NOMO-1 treated with DMSO at 0.1 percent for 48 hours (cell line): ENCODE data around the gene STX19.

ENCODE experiments used
- DNase-seq: peaks from one replicate; lab custom pipeline; 2025; ENCODE audit not compliant: unreplicated experiment; lab: John Stamatoyannopoulos, UW

The STX19 gene

DNA sequence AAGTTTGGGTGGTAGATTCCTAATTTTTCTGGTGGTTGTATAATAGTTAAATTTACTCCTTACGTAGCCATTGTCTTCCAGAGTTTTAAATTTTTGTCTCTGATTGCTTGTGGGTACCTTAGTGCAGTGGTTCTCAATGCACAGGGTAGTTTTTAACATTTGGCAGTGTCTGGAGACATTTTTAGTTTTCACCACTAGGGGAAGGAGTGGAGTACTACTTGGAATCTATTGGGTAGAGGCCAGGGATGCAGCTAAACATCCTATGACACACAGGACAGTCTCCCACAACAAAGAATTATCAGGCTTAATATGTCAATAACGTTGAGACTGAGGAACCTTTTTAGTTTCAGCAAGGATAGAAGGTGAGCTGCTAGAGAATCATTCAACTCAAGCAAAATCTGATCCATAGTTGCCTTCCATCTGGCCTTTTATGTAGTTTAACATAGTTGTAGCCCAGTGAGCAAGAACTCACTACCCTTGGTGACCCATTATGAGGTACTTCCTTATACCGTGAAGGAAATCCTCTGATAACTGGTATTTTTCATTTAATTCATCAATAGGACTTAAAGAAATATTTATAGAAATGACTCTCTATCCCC lies 8.6 kb upstream of the STX19 start:
- DNase-seq, result no peak

DNA sequence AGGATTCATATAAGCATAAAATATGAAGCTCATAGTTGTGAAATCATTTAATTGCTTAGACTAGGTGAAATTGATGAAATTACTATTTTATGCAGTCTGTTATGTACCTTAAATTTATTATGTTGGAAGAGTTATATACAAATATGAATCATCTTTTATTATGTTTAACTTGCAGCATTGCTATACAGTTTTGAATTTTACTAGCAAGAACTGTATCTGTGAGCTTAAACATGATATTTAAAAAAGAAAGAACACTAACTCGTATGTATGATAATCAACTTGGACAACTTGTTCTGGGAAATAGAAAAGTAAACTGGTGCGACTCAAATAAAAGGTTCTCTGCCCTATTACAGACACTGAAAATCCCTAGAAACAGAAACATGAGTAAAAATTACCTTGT lies 1.8 kb downstream of the STX19 start:
- DNase-seq, result no peak

DNA sequence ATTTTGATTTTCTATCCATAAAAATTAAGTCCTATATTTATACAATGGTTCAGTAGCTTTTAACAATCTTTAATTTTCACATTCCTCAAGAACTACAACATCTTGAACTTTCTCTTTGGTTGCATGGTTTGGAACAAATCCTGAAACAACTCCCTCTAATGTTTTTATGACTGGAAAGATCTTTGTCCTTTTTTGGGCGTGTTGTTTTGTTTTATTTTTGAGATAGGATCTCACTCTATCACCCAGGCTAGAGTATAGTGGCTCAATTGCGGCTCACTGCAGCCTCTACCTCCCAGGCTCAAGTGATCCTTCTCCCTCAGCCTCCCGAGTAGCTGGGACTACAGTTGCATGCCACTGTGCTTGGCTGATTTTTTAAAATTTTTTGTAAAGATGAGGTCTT lies 4.0 kb downstream of the STX19 start:
- no peak for DNase-seq

DNA sequence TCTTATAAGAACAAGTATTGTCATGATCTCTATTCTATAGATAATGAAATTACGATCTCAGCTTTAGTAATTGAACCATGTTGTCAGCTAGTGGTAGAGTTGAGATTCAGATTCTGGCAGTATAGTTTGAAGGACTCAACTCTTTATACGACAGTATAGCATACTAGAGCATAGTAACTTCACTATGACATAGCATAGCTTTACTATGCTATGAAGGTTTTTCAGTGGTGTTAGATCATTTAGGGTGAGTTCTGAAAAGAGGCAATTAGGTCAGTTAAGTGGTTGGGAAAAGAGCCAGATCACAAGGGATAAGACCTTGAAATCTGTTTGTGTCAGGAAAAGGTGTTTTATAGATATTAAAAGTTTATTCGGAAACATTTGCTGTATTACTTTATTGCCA lies 8.1 kb downstream of the STX19 start:
- DNase-seq, result no peak

DNA sequence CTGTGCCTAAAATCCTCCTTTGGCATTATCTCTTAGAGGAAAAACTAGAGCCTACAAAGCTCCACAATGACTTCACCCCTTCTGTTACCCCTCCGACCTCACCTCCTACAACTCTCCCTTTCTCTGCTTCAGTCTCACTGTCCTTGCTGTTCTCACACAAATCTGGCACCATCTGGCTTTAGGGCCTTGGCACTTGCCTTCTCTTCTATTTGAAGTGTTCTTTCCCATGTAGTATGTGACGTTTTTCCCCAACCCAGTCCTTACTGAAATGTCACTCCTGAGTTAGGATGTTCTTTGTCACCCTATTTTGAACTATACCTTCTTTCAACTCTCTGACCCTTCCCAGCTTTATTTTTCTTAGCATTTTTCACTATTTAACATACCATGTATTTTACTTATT lies 8.7 kb downstream of the STX19 start:
- no peak for DNase-seq

DNA sequence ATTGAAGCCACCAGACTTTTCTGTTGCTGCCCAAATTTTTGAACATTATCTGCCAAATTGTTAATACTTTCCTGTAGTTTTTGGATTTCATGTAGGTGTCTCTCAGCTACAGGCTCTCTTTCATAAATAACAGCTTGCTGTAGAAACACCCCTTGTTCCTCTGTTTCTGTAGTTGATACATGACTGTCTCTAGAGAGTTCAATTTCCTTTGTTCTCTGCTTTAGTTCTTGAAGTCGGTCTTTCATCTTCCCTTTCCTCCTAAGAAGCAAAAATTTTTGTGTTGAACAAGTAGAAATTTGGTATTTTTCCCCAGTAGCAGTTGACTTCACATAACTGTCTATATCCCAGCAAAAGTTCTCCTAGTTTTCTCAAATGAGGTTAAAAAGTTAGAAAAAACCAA lies 13.4 kb downstream of the STX19 start:
- no peak for DNase-seq

DNA sequence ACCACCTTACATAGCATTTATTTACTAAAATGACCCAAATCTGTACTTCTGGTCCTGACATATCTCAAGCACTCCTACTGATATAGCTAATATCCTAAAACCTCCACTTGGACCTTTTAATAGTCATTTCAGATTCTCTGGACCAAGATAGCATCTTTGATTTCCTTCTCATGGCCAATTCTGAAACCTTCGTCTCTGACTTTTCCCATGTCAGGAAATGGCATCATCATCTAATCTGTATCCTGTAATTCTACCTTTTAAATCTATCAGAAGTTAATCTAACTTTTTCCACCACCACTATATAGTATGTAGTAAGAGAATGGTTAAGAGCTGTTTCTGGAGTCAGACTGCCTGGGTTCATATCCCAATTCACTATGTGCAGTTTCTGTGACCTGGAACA lies 16.2 kb downstream of the STX19 start:
- DNase-seq, result no peak

DNA sequence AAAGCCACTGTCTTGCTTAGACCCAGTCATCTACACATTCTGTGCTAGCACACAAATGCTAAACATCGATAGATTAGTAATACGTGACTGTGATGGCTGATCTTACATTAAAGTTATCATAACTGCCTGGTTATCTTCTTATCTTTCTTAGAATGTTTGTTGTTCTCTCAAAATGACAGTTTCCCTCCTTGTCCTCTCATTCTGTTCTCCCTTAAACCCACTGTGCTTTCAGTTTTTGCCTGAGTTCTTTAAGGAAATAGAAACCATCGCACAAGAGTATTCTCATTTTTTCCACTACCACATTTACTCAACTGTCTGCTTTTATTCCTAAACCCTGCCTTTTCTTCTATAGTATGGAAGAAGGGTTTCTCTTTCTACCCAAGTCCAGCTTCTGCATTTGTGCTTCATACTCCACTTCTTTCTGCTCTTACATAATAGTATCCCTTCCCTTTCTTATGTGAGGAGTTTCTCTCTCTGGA lies 17.1 kb downstream of the STX19 start:
- DNase-seq, result peak; percentile 1

DNA sequence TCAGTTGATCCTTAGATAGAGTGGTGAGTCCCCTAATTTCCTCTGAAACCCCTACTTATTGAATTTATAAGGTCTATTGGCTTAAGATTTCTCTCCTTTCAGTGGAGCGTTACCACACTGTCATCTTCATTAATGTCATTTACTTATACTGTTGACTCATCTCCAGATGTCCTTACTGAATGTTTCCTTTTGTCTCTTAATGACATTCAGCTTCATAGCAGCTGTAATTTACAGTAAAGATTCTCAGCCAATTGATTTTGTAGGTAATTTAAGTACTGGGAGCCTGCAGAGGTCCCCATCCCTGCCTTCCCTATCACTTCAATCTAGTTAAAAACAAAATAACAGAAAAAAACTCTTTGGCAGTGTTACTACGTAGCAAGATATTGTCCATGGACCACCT lies 18.8 kb downstream of the STX19 start:
- no peak for DNase-seq

DNA sequence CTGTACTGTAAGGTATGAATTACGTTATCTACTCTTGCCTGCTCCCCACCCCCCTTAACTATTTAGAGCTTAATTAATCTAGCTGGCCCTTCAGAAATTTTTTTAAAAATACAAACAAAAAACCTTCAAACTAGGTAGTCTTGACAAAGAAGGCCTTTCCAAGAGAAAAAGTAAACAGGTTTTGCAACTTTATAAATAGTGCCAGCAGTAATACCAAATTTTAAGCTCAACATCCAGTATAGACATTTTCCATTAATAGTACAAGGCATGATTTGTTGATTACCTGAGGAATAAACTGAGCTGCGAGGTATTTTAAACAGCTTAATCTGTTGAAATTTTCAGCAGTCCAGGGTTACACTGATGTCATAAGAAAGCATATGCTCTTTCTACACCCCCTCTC lies 20.1 kb downstream of the STX19 start:
- DNase-seq, result no peak

DNA sequence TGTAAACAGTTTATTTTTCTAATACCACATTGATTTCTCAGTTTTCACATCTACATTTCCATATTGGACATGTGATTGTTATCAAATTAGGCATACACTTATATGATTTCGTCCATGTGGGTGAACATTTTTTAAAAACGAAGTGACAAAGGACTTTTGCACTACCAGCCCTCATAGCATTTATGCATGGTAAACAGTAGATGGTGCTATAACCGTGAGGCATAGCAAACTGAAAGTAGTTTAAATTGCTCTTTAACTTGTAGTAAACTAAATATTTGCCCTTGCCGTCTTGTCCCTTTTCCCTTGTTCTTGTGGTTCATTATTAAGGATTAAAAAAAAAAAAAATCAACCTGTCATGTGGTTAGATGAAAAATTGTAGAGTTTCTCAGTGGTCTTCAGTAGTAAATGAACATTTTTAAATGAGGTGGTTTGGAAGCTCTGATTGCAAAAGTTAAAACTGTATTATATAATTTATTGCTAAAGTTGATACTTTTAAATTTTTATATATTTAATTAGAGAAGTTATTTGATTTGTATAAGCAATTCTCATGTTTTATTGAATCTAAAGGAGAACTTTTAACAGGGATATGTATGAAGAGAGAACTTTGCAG lies 24.0 kb downstream of the STX19 start:
- DNase-seq, result peak; percentile 35

DNA sequence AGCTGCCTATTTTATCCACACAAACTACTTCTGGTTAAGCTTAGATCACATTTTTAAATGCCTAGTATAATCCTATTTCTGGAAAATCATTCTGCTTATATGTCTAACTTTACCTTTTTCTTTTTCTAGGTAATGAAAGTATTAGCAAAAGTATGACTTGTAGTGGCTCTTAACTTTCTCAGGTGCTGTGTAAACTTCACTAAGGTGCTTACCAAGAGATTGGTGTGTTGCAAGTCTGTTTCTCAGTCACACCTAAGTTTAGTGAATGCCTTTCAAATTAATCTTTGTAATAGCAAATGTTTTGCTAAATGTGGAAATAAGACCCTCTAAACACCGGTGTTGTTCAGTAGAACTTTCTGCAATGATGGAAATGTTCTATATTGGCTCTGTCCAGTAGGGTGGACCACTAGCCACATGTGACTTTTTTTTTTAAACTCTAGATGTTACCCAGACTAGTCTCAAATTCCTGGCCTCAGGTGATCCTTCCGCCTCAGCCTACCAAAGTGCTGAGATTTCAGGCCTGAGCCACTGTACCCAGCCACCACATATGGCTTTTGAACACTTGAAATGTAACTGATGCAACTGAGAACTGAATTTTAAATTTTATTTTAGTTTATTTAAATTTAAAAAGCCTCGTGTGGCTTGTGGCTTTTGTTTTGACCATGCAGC lies 26.4 kb downstream of the STX19 start:
- no peak for DNase-seq

DNA sequence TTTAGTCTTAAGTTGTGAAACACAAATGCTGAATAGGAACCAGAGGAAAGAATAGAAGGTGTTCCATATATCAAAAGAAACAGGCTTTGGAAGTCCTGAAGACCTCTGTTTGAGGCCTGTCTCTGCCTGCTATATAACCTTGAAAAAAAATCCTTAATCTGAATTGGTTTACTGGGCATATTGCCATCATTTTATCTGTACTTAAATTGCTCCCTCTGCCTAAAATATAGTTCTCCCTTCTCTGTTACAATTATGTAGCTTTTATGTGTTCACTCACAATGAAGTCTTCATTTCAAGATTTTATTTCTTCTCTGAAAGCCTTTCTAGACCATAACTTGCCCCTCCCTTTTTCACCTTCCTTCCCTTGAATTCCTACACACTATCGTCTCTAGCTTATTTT lies 27.2 kb downstream of the STX19 start:
- DNase-seq, result no peak

DNA sequence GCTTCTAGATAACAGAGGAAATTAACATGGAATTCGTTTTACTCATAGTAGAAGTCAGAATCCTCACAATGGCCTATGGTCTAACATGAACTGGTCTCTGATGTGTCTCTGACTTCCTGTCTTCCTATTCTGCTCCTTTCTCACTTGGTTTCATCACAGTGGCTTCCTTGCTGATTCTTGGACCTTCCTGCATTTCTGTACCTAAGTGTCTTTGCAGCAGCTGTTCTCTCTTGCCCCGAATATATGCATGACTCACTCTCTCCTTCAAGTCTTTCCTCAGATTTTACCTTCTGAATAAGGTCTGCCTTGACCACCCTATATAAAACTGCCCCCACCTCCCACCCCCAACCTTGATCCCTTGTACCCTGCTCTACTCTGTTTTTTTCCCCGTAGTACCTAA lies 34.3 kb downstream of the STX19 start:
- DNase-seq, result no peak

DNA sequence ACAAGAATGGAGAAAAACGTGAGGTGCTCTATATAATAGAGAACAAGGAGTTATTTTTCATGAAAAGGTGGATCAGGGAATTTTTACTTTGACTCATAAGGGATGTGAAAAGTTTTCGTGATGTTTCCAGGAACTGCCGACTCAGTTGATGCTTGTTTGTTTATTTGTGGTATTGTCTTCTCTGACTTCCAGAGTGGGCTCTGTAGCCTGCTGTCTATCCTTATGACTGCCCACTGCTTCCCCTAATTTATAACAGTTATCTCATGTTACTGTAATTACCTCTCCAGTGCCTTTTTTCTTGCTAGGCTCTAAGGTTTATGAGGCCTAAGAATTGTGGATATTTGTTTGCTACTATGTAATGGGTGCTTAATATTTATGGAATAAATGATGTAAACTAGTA lies 36.2 kb downstream of the STX19 start:
- no peak for DNase-seq

DNA sequence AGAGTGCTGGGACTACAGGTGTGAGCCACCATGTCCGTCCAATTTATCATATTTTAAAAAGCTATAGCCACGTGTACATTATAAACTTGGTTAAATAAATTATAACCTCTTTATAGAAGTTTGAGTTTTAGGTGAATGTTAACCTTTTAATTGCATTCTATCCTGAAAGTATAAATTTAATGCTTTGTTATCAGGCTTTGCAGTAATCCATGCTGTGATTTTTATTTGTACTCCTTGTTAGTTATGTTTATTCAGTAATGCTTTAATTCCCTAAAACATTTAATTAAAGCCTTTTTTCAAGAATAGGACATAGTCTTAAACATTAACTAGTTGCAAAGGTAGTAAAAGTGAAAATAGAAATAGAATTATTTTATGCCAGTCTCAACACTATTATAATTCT lies 36.8 kb downstream of the STX19 start:
- no peak for DNase-seq

DNA sequence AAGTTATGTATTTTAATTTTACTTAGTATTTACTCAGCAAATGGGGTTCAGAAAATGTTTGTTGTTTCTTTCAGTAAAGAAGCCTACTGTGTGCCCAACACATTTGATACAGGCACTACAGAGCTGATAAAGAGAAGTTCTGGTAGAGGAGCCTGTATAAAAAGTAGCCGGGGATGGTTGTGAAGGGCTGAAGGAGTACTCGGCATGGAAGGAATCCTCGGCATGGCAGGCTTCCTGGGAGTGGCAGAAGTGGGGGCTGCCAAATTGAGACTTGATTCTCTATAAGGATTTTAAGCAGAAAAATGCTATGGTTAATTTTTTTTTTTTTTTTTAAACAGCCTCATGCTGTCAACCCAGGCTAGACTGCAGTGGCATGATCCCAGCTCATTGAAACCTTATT lies 39.2 kb downstream of the STX19 start:
- no peak for DNase-seq

DNA sequence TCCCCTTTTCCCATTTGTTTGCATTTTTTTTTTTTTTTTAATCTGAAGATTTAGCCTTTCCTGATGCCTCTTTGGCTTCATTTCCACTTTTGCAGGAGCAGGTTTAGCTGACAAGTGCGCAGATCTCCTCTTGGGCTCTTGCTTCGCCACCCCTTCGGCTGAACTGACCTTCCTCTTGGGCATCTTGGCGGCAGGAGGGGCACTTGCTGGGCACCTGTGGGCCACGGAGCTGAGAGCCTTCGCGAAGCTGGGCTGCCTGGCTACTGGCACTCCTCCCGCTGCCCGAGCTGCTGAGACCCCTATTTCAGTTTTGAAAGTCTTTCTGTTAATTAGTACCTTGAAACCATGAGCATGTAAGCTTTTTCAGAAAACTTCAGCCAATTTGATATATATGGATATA lies 39.6 kb downstream of the STX19 start:
- DNase-seq, result no peak

DNA sequence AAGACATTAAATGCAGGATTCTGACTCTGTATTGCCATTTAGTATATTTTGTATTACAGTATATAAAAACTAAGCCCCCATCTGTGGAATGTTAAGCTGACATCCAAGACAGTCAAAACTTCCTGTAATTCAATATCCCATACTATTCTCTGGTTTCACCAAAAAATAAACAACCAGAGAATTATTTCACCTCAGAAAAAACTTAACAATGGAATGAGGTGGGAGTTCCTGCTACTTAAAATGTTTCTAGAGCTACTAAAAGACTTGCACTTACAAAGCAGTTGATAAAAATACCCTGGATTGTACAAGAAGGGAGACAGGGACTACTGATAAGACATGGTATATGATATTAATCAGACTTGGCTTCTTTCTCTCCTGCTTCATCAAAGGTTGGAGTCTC lies 40.1 kb downstream of the STX19 start:
- DNase-seq, result no peak

DNA sequence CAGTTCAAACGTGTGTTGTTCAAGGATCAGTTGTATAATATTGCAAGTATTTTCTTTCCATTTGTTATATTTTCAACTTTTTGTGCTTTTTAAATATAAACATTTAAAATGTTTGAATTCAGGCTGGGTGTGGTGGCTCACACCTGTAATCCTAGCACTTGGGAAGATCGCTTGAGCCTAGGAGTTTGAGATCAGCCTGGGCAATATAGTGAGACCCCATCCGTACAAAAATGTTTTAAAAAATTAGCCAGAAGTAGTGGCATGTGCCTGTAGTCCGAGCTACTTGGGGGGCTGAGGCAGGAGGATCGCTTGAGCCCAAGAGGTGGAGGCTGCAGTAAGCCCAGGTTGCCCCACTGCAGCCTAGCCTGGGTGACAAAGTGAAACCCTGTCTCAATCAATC lies 43.8 kb downstream of the STX19 start:
- DNase-seq, result no peak

DNA sequence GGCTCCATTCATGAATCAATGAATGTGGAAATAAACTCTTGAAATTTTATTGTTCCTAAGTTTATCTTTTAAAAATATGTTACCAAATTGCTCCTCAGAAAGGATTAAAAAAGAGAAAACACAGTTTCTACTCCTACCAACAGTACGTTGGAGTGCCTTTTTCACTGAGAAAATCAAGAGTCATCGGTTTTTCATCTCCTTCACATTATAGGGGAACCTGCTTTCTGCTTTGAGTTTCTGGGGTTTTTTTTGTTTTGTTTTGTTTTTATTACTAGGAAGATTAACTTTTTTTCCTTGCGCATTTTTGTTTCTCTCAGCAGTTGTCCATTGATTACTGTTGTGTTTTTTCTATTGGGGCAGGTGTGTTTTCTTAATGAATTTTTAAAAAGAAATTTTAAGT lies 45.0 kb downstream of the STX19 start:
- no peak for DNase-seq

DNA sequence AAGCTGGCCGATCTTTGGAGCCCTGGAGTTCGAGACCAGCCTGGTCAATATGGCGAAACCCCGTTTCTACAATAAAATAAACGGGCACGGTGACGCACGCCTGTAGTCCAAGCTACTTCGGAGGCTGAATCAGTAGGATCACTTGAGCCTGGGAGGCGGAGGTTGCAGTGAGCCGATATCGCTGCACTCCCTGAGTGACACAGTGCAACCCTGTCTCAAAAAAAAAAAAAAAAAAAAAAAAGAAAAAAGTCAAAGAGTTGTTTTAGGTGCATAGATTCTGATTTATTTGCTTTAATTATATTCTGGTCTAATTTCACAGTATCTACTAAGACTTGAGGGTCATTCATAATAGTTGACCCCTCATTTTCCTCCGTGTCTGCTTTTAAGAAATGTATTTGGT lies 46.7 kb downstream of the STX19 start:
- no peak for DNase-seq
